Adrenal gland (tissue), 5 donors: Measurements from ENCODE around the gene PCSK6.

Source experiments
- CTCF ChIP-seq, 6 experiments: fragments of 450-650 bp in 4 of 6; fragments of 200-600 bp in 2 of 6; sonication (generic) in 1 of 6; IDR thresholded peaks; 1 replicate in 5 of 6; 2 replicates in 1 of 6; pipeline versions ENCODE4 v1.5.1 to v1.8.0; 2016 to 2021; ENCODE audit warnings: antibody characterized with exemption in 6 of 6, mild to moderate bottlenecking in 2 of 6, moderate library complexity in 1 of 6
- POLR2A ChIP-seq, 2 donors: fragments of 450-650 bp; IDR thresholded peaks; one replicate each; pipeline ENCODE4 v1.6.1; 2017; ENCODE audit warnings: antibody characterized with exemption in 2 of 2, mild to moderate bottlenecking in 2 of 2, moderate library complexity in 1 of 2
- donor health status: DM: no; HTN: no; CAD: no.

GRCh38 chr15:101353240-101353639 lies 136.3 kb downstream of the PCSK6 start:
- TF ChIP-seq CTCF (IDR thresholded peaks at IDR 0.05) = no peak
- TF ChIP-seq POLR2A (IDR thresholded peaks at IDR 0.05) = no peak
